ENCODE results near the gene MYPN.
"Not testable (repeated sequence)": the region's sequence is repeated elsewhere in the genome, so short reads cannot be mapped to it uniquely, and the experiment has no call there.

Gene MYPN

GRCh38 chr10:68175949-68176348 is 66.7 kb downstream of the MYPN start:
- DNase-seq, result no peak

- no peak for DNase-seq
Measured at GRCh38 chr10:68176797-68177196, 67.5 kb downstream of the MYPN start.

- no peak for DNase-seq
Measured at GRCh38 chr10:68178592-68178991, 69.3 kb downstream of the MYPN start.

GRCh38 chr10:68179016-68179415 is 69.7 kb downstream of the MYPN start:
- no peak for DNase-seq

GRCh38 chr10:68180490-68180889 is 71.2 kb downstream of the MYPN start:
- DNase-seq, result no peak

GRCh38 chr10:68184546-68184945 is 75.3 kb downstream of the MYPN start:
- no peak for DNase-seq

GRCh38 chr10:68185085-68185484 is 75.8 kb downstream of the MYPN start:
- DNase-seq, result no peak

GRCh38 chr10:68188835-68189234 is 79.5 kb downstream of the MYPN start:
- no peak for DNase-seq

GRCh38 chr10:68192113-68192512 is 82.8 kb downstream of the MYPN start:
- DNase-seq, result no peak

GRCh38 chr10:68194290-68194689 is 85.0 kb downstream of the MYPN start:
- DNase-seq, result no peak

GRCh38 chr10:68195776-68196175 is 86.5 kb downstream of the MYPN start:
- DNase-seq, result not testable (repeated sequence)

- DNase-seq, result no peak
Measured at GRCh38 chr10:68196701-68197100, 87.4 kb downstream of the MYPN start.

GRCh38 chr10:68202960-68203353 is 93.7 kb downstream of the MYPN start:
- DNase-seq, result no peak

- DNase-seq, result no peak
Measured at GRCh38 chr10:68208424-68209042, 99.2 kb downstream of the MYPN start.

- no peak for DNase-seq
Measured at GRCh38 chr10:68211669-68212068, 102.4 kb downstream of the MYPN start.

GRCh38 chr10:68212721-68213352 is 103.5 kb downstream of the MYPN start:
- DNase-seq, result no peak

- DNase-seq, result no peak
Measured at GRCh38 chr10:68218786-68219185, 109.5 kb downstream of the MYPN start.

- DNase-seq, result no peak
Measured at GRCh38 chr10:68221196-68221595, 111.9 kb downstream of the MYPN start.

GRCh38 chr10:68222391-68222790 is 113.1 kb downstream of the MYPN start:
- DNase-seq, result no peak

- DNase-seq, result no peak
Measured at GRCh38 chr10:68223535-68224165, 114.4 kb downstream of the MYPN start.

- DNase-seq, result no peak
Measured at GRCh38 chr10:68224810-68225209, 115.5 kb downstream of the MYPN start.

- DNase-seq, result no peak
Measured at GRCh38 chr10:68230268-68230667, 121.0 kb downstream of the MYPN start.

- DNase-seq, result peak; percentile 10
Measured at GRCh38 chr10:68231106-68231816, 122.0 kb downstream of the MYPN start.

GRCh38 chr10:68231817-68232251 is 122.5 kb downstream of the MYPN start, which contains the start of gene ATOH7:
Gene ATOH7 (minus strand): TSS chr10:68232113. CDS start chr10:68231677, 436 bp downstream.
- DNase-seq, result no peak

All from CD4-positive, alpha-beta T cell treated with Interleukin-6 for 4 hours (primary cell).